SKM-1 (cell line): Measurements from ENCODE around the gene SF1.
A peak's percentile ranks its signal among the peaks of the same experiment; 100 is the strongest.

ENCODE experiments used
- DNase-seq: peaks from one replicate; lab custom pipeline; 2025; ENCODE audit not compliant: unreplicated experiment; lab: John Stamatoyannopoulos, UW

The SF1 gene

GRCh38 chr11:64784813-64785581 lies 6.7 kb upstream of the SF1 start:
- DNase-seq, result no peak

DNA sequence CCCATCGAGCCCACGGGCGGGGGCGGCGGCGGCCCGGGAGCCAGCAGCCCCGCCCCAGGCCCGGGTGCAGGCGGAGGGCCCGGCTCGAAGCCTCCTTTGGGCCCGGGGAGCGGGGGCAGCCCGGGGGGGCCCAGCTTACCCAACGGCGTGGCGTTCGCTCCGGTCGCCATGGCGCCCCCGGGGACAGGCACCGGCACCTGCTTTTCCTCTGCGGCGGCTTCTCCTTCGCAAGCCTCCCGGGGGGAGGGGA lies 194 bp downstream of the SF1 start:
- no peak for DNase-seq

GRCh38 chr11:64777449-64778222 lies 706 bp downstream of the SF1 start:
- peak; percentile 32 for DNase-seq

DNA sequence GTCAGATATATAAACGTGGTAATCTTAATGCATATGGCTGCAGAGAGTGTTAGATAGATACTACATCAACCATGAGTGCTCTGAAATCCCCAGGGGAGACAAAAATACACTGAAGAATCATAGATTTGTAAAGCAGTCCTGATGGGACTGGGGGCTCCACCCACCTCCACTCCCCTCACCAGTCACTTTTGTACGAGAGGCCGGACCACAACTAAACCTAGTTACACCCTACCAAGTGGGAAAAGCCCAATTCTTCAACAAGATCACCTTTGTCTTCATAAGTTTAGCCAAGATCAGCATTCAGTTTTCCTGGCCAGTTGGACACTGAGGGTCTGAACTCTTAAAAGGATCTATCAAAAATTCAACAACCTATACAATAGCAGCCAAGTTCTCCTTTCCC lies 1.5 kb downstream of the SF1 start:
- DNase-seq, result no peak

DNA sequence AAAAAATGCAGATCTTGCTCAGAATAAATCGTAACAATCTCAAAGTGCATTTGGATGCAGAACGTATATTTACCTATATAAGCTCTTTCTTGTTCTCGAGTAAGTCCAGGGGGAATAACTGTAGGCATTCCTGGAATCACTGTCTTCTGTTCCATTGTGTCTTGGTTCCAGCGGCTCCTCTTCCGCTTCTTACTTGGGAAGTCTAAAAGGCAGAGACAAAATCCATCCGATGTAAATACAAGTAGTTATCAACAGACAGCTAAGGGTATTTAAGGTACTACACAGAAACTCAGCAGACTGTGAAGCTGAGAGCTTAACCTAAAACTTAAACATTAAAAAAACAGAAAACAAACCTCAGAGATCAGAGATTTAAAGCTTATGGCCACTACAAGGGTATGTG lies 1.9 kb downstream of the SF1 start:
- no peak for DNase-seq

- DNase-seq, result no peak
These were observed 4.2 kb downstream of the SF1 start for GRCh38 chr11:64774144-64774543.

DNA sequence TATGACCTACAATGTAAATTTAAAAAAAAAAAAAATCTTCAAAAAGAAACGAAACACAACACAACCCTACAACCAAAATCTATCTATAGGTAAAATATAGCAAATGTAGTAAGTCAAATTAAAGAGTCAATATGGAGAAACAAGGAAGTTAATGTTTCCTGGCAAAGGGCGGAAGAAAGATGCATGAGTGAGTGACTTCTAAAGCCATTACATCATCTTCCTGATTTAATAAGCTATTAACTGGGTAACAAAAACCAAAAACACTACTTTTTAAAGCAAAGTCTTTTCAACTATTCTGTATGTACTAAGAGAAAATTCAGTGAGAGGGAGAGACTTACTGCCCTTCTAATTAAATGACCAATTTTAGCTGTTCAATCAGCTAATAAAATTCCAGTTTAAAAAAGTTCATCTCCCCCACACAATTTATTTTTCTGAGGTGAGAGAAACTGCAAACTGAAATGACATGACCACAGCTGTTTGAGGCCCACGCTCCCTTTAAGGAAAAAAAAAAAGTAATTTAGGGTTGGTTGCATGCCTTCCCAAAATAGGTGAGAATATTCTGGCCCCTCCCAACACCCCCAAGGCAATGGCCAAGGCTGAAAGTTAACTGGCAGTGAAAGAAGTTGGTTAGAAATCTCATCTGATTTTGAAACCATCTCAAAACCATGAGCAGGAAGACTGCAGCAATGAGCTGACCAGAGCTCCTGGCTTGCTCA lies 5.9 kb downstream of the SF1 start:
- DNase-seq, result no peak

GRCh38 chr11:64771861-64772260 lies 6.5 kb downstream of the SF1 start:
- no peak for DNase-seq

DNA sequence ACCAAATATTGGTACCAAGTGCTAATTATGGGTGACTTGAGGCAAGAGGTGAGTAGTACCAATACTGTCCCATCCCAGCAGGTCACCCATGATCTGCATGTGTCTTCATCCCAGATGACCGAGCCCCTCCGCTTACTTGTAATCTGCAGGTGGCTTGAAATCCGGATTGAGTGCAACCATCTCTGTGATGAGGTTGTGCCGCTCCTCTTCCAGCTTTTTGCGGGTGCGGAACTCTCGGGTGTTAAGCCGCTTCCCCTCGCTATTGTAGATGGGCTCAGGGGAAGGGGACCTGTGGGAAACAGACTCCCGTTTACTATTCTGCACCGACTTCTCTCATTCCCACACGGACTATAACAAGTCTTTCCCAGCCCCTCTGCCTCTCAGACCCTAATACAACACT lies 8.2 kb downstream of the SF1 start:
- DNase-seq, result no peak

GRCh38 chr11:64769283-64769682 lies 9.1 kb downstream of the SF1 start:
- DNase-seq, result no peak

DNA sequence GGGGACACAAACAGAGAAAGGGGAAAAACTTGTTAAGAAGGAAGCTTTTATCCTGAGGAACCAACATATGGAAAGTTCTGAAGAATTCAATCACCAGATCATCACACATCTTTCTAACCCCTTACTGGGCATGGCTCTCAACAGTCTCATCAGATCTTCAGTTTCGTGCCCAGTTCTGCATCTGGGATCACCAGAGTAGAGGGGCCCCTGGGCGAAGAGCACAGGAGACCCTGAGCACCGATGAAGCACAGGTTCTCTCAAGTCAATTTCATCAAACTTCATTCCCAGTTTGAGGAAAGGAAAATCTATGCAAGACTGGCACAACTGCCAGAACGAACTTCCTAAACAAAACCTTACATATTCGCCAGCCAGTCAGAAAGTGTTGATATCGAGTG lies 10.0 kb downstream of the SF1 start:
- no peak for DNase-seq

DNA sequence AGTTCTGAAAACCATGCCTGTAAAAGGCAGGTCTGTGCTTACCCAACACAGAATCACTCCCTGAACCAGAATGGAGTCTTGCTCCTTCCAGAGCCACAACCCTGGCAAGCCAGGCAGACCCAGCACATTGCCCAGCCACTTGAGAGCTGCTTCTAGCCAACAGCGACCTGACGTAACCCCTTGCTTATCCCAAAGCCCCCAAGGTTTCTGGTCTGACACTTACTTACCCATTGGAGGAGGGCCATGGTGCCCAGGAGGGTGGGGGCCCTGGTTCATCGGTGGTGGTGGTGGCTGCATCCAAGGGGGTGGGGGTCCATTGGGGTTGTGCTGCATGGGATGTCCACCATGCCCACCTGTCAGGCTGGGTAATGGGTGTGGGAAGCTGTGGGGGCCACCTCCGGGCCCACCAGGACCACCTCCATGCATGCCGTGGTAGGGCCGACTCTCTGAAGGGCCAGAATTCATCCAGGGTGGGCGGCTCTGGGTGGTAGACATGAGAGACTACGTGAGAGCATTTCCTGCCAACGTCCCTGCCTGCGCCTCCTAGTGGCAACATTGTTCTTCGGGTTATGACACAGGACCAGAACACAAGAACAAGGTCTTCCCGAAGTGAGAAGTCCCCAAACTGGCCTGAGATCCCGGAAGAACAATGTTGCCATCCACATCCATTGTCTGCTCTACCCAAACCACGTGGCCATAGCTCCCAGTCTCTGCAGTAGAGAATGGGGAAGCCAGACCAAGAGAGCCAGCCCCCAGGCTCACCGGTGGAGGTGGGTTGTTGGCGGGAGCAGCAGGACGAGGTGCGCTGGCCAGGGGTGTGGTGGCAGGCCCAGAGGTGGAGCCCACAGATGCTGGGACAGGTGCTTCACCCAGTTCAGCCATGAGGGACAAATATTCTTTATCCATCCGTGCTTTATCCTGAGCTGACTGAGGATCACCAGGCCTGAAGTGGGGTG lies 10.7 kb downstream of the SF1 start:
- DNase-seq, result peak; percentile 40

DNA sequence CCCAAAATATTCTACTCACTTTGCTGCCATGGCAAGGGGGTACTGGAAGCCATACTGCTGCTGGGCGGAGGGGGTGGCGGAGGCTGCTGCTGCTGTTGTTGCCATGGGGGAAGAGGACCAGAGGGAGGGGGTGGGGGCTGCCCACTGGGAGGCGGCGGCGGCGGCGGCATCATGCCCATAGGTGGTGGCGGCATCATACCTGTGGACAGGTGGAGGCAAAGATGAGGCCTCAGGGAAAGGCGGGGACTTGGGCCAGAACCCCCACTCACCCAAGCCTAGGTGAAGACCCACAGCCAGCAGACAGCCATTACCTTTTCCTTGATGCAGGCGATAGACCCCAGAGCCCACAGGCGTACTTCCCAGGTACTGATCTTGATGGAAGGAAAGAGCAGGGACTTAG lies 11.5 kb downstream of the SF1 start:
- DNase-seq, result no peak

DNA sequence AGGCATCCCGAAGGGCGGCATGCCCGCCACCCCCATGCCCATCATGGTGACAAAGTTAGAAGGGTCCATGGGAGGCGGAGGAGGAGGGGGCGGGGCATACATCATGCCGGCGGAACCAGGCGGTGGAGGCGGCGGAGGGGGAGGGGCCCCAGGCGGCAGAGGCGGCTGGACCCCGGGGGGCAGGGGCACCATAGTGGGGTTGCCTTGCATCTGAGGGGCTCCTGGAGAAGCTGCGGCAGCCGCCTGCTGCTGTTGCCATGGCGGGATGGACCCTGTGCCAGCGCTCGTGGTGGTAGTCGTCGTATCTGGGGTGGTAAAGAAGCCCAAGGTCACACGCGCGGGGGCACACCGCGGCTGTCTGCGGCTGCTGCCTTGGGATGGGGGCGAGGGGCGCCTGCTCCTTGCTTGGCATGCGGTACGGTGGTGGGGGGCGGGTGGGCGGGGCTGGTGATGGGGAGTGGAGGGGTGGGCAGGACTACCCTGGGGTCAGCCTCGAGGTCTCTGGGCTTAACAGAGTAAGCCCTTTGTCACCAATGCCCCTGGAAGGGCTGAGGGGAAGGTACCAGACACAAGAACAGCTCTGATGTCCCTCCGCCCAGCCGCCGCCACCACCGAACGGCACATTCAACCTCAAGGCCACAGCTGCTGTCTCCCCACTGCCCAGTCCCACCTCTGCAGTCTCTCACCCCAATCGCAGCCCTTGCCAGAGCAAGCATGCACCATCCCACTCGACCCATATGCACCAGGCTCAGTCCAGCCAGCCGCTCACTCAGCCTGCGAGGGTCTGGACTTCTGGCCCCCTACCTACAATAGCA lies 12.3 kb downstream of the SF1 start:
- no peak for DNase-seq

DNA sequence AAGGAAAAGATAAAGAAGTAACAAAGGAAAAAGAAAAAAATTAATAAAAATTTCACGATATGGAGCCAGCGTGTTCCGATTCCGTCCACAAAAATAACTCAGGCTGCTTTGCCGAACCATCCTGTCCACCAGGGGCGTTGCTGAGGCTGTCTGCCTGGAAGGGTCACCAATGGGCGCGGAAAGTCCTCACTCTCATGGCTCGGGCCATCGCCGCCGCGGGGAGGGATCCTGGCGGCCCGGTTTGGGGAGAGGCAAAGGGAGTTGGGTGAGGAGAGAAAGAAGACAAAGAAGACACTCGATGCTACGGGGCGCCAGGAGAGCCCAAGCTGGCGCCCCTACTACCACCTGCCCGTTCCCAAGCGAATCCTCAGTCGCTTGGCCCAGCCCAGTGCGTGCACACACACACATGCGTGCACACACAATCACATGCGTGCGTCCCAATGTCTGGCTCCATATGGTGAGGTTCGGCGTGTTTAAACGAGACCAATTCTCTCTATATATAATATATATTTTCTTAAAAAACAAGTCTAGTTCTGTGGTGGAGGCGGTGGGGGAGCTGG lies 13.0 kb downstream of the SF1 start:
- no peak for DNase-seq

DNA sequence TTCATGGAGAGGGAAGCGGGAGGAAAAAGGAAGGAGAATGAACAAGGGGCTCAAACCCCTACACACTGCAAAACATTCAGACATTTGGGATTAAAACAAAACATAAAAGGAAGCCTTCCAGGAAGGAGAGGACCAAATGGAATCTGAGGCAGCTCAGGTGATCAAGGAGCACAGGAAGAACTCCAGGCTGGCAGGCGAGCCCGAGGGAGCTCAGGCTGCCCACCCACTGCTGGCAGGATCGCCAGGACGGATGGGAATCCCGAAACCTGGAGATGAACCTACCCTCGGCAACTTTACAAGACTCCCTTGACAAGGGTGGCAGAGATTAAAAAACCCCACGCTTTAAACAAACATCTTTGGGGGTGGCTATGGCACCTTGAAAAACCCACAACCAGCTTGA lies 13.6 kb downstream of the SF1 start:
- no peak for DNase-seq

- DNase-seq, result no peak
These were observed 14.2 kb downstream of the SF1 start for GRCh38 chr11:64764040-64764611.

DNA sequence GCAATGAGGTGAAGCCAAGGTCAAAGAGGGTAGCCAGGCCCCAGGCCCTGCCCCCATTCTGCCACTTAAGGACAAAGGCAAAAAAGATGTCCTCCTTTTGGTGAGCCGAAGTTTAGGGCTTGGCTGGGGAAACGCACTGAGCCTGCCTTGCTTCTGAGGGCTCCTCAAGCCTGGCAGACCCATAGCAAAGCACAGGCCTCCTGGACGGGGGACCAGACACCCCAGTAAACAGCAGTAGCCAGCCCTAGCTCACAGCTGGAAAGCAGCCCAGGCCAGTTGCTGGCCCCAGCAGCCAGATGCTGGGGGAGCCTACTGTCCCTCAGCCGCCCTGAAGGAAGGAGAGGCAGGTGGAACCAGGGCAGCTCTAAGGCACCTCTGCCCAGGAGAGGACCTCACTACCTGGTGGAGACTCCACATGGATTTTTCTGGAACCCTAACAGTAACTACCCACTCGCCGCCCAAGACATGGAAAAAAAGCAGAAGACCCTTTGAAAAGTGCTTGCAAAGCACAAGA lies 14.8 kb downstream of the SF1 start:
- no peak for DNase-seq
